DND-41 (cell line): Measurements from ENCODE around the gene ABCA2.

Source experiments
- EZH2 ChIP-seq: IDR thresholded peaks from 3 replicates; pipeline ENCODE4 v1.6.1; 2012; ENCODE audit warnings: borderline replicate concordance, low read depth, mild to moderate bottlenecking, moderate library complexity, low read length, inconsistent platforms; ENCODE audit not compliant: severe bottlenecking
- TF ChIP-seq, protein P1 (sequence below): IDR thresholded peaks from 2 replicates; pipeline ENCODE4 v1.5.1; 2012; ENCODE audit warnings: borderline replicate concordance, low read length, moderate library complexity, mild to moderate bottlenecking; ENCODE audit not compliant: poor library complexity, severe bottlenecking; ENCODE audit errors: extremely low read depth

DNA sequence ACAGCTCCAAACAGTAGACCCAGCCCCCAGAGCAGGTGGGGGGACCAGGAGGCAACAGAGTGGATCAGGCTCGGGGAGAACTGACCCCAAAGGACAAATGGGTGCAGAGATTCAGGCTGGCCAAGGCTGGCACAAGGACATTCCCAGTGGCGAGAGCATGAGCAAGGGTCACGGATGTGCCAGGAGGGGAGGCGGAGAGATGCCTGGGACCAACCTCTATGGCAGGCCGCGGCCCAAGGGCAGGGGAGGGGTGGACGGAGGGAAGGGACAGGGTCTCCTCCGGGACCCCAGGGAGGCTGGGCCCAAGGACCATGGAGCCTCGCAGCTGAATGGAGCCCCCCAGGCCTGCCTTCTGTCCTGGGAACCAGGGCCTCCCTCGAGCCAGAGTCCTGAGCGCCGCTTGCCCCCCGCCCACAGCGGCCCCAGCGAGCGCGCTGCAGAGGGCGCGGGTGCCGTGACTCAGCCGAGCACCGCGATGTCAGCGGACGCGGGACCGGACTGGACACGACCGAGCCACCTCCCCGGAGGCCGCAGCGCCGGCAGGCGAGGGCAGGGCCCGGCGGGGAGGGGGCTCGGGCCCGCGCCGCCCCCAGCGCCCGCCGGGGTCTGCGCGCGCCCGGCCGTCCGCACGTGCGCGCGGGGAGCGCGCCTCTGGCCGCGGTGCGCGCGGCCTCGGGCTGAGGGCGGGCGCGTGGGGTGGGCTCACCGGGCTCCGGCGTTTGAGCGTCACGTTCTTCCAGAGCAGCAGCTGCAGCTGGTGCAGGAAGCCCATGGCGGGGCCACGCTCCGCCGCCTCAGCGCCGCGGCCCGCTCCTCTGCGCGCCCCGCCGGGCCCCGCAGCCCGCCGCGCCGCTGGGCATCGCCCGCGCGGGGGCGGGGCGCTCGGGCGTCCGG lies at the start of gene ABCA2:
- TF ChIP-seq, protein P1, sequence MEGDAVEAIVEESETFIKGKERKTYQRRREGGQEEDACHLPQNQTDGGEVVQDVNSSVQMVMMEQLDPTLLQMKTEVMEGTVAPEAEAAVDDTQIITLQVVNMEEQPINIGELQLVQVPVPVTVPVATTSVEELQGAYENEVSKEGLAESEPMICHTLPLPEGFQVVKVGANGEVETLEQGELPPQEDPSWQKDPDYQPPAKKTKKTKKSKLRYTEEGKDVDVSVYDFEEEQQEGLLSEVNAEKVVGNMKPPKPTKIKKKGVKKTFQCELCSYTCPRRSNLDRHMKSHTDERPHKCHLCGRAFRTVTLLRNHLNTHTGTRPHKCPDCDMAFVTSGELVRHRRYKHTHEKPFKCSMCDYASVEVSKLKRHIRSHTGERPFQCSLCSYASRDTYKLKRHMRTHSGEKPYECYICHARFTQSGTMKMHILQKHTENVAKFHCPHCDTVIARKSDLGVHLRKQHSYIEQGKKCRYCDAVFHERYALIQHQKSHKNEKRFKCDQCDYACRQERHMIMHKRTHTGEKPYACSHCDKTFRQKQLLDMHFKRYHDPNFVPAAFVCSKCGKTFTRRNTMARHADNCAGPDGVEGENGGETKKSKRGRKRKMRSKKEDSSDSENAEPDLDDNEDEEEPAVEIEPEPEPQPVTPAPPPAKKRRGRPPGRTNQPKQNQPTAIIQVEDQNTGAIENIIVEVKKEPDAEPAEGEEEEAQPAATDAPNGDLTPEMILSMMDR: no peak
- TF ChIP-seq EZH2: no peak
